T-helper 1 cell treated with Interleukin-12 subunit alpha and Interleukin-12 subunit beta and Interleukin-4 antibody, amounts not matched to agents 30 μg/mL and 1 μg/mL, for 36 hours (primary cell): ENCODE measurements around the gene C2orf74.
A peak's percentile ranks its signal among the peaks of the same experiment; 100 is the strongest.
"Not testable (repeated sequence)": the region's sequence is repeated elsewhere in the genome, so short reads cannot be mapped to it uniquely, and the experiment has no call there.

Source experiments
- H3K27ac Mint-ChIP-seq: one replicate; pipeline ENCODE4 v1.8.0; 2021; ENCODE audit warnings: mild to moderate bottlenecking, mixed read lengths
- H3K27me3 Mint-ChIP-seq: one replicate; pipeline ENCODE4 v1.8.0; 2021; ENCODE audit warnings: low read depth, mixed read lengths
- H3K36me3 Mint-ChIP-seq: one replicate; pipeline ENCODE4 v1.8.0; 2021; ENCODE audit warnings: low read depth, mixed read lengths
- H3K4me1 Mint-ChIP-seq: one replicate; pipeline ENCODE4 v1.8.0; 2021; ENCODE audit warnings: low read depth, mixed read lengths
- H3K4me3 Mint-ChIP-seq: one replicate; pipeline ENCODE4 v1.8.0; 2021; ENCODE audit warnings: mild to moderate bottlenecking, moderate library complexity, mixed read lengths
- H3K9me3 Mint-ChIP-seq: one replicate; pipeline ENCODE4 v1.8.0; 2021; ENCODE audit warnings: mixed read lengths

C2orf74 gene

GRCh38 chr2:61179701-61180639, 18.0 kb downstream of the C2orf74 start:
- Mint-ChIP-seq H3K9me3 (no peaks in the 10 kb centered on the region), H3K36me3 (peaks cover 54% of the 10 kb centered on the region), H3K27ac (peak overlapping the region; percentile 57), H3K4me1 (peaks cover 60% of the 10 kb centered on the region), H3K27me3 (peaks cover 4% of the 10 kb centered on the region), H3K4me3 (peak overlapping the region; percentile 51)

DNA sequence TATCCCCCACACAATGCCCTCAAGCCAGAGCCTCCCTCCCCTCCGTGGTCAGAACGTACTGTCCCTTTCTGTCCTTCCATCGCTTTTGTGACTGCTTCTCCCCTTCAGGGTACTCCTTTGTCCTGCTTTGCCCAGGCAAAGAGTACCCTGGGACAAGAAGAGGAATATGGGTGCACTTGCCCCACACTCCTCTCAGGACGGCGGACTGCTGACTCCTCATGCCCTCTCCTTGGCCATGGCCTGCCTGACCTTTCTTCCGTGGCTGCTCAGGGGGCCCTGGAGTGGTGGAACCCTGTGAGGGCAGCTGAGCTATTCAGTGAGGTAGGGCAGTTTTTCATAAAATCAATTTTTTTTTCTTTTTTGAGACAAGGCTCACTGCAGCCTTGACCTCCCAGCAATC, 18.7 kb downstream of the C2orf74 start:
- H3K27ac Mint-ChIP-seq: peak overlapping the region; percentile 37
- H3K36me3 Mint-ChIP-seq: peaks cover 61% of the 10 kb centered on the region
- no peaks in the 10 kb centered on the region for H3K9me3 Mint-ChIP-seq
- no peak overlapping the region for H3K4me3 Mint-ChIP-seq
- H3K4me1 Mint-ChIP-seq: peaks cover 58% of the 10 kb centered on the region
- H3K27me3 Mint-ChIP-seq: no peaks in the 10 kb centered on the region

DNA sequence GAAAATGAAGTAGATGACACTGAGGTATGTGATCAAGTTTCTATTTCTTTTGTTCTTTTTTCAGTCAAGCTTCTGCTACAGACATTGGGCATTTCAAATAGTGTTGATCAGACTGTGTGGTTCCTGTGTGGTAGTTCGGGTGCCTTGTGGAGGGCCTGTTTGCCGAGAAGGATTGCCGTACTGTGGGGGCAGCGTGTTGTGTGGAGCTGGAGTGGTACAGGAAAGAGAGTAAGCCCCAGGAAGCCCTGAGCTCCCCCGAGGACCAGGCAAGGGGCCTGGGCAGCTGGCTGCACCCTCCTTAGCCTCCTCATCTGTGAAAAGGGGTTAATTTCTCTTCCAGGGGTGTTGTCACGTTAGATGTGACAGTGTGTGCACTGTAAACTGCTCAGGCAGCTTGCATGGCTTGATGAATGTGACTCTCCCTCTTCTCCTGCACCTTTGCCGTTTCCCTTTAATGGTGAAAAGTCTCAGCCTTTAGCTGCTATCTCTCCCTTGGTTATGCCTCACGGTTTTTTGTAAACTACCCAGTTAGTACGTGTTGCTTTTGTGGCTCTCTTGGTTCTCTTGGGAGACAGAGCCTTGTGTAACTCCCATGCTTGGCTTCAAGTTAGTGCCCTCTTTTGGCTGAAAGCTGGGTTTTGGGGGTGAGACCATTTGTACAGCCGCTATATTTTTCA, 19.5 kb downstream of the C2orf74 start:
- no peaks in the 10 kb centered on the region for H3K27me3 Mint-ChIP-seq
- peaks cover 67% of the 10 kb centered on the region for H3K36me3 Mint-ChIP-seq
- no peak overlapping the region for H3K27ac Mint-ChIP-seq
- no peaks in the 10 kb centered on the region for H3K9me3 Mint-ChIP-seq
- H3K4me3 Mint-ChIP-seq: peak overlapping the region; percentile 16
- H3K4me1 Mint-ChIP-seq: peaks cover 54% of the 10 kb centered on the region

DNA sequence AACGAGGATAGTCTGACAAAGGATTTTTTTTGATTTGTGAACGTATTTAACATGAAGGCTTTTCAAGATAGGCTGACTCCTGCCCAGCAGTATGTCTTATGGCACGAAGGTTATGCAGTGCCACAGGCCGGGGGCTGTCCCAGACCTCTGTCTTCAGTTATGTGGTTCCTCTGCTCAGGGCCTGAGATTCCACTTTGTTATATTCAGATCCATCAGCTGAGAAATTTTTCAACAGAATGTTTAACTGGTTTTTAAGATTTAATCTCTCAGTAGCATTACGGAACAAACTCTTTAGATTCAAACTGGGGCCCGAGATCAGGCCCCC, 20.0 kb downstream of the C2orf74 start:
- no peaks in the 10 kb centered on the region for H3K9me3 Mint-ChIP-seq
- H3K36me3 Mint-ChIP-seq: peaks cover 71% of the 10 kb centered on the region
- H3K27me3 Mint-ChIP-seq: no peaks in the 10 kb centered on the region
- H3K4me1 Mint-ChIP-seq: peaks cover 51% of the 10 kb centered on the region
- no peak overlapping the region for H3K4me3 Mint-ChIP-seq
- H3K27ac Mint-ChIP-seq: no peak overlapping the region

- Mint-ChIP-seq H3K4me1 (peaks cover 42% of the 10 kb centered on the region), H3K4me3 (no peak overlapping the region), H3K9me3 (no peaks in the 10 kb centered on the region), H3K27me3 (no peaks in the 10 kb centered on the region), H3K36me3 (peaks cover 77% of the 10 kb centered on the region), H3K27ac (no peak overlapping the region)
Measured at GRCh38 chr2:61183795-61184194, 21.8 kb downstream of the C2orf74 start.

DNA sequence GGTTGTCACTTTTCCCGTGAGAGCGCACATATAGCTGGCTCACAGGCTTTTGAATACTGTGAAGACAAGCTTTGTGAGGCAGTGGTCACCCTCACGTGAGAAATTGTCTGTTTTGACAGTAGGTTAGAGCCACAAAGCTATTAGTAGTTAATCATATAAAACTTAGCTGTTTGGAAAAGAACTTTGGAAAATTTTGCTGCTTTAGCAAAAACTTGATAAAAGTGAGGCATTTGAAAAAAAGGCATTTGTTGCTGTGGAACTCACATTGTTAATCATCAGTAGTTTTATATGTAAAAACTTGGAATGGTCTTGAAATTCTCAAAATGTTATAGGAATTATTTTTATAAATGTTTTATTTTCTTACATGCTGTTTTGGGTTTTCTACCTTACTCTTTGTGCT, 22.3 kb downstream of the C2orf74 start:
- Mint-ChIP-seq H3K4me1 (peaks cover 37% of the 10 kb centered on the region), H3K4me3 (no peak overlapping the region), H3K36me3 (peaks cover 77% of the 10 kb centered on the region), H3K27me3 (no peaks in the 10 kb centered on the region), H3K9me3 (no peaks in the 10 kb centered on the region), H3K27ac (no peak overlapping the region)

DNA sequence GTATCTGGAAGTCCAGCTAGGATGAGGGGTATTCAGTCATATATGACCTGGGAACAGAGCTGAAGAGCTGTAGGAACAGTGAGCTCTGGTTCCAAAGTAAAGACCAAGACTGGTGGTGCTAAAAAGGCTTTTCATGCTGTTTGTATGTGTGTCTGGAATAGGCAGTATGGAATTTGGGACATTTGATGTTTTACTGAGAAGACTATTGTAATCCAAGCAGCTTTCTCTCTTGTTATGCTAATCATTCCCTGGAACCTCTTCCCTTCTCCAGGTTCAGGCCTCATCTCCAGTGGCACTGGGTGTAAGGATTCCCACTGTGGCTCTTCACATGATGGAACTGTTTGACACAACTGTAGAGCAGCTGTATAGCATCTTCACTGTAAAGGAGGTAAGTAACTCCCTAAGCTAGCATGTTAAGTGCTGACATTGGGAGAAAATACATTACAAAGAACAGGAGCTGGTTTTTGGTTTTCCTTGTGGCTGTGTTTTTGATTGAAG, 23.3 kb downstream of the C2orf74 start:
- Mint-ChIP-seq H3K4me1 (peaks cover 29% of the 10 kb centered on the region), H3K4me3 (no peak overlapping the region), H3K27ac (no peak overlapping the region), H3K9me3 (no peaks in the 10 kb centered on the region), H3K27me3 (no peaks in the 10 kb centered on the region), H3K36me3 (peaks cover 72% of the 10 kb centered on the region)

DNA sequence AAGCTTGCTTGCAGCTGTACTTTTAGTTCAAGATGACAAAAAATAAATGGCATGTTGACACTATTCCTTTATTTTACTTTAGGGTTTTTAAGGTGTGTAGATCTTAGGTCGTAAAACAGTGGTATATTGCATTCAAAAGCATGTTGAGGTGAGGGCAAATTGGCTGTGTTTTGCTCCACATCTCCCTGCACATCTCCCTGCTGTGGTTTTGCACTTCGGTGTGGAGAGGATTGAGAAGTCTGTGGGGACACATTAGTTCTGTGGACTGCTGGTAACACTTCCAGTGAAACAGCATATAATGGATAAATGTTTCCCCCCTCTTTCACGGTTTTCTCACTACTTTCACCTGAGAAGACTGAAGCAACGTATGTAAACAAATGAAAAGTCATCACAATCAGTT, 25.1 kb downstream of the C2orf74 start:
- no peaks in the 10 kb centered on the region for H3K27me3 Mint-ChIP-seq
- peaks cover 18% of the 10 kb centered on the region for H3K4me1 Mint-ChIP-seq
- peaks cover 68% of the 10 kb centered on the region for H3K36me3 Mint-ChIP-seq
- H3K27ac Mint-ChIP-seq: no peak overlapping the region
- no peaks in the 10 kb centered on the region for H3K9me3 Mint-ChIP-seq
- H3K4me3 Mint-ChIP-seq: no peak overlapping the region

- Mint-ChIP-seq H3K27ac (peak overlapping the region; percentile 52), H3K4me1 (peaks cover 16% of the 10 kb centered on the region), H3K27me3 (no peaks in the 10 kb centered on the region), H3K4me3 (no peak overlapping the region), H3K36me3 (peaks cover 21% of the 10 kb centered on the region), H3K9me3 (no peaks in the 10 kb centered on the region)
Measured at GRCh38 chr2:61193670-61194561, 31.9 kb downstream of the C2orf74 start.

- H3K36me3 Mint-ChIP-seq: peaks cover 24% of the 10 kb centered on the region
Measured at GRCh38 chr2:61194646-61195045, 32.7 kb downstream of the C2orf74 start.

GRCh38 chr2:61196671-61197070, 34.7 kb downstream of the C2orf74 start:
- no peak overlapping the region for H3K4me3 Mint-ChIP-seq
- H3K27me3 Mint-ChIP-seq: no peaks in the 10 kb centered on the region
- peaks cover 14% of the 10 kb centered on the region for H3K4me1 Mint-ChIP-seq
- no peaks in the 10 kb centered on the region for H3K9me3 Mint-ChIP-seq
- H3K36me3 Mint-ChIP-seq: peaks cover 19% of the 10 kb centered on the region
- H3K27ac Mint-ChIP-seq: no peak overlapping the region

More at GRCh38 chr2:61194646-61195045, 32.7 kb downstream of the C2orf74 start:
- not testable (repeated sequence) for H3K4me3 Mint-ChIP-seq, H3K27ac Mint-ChIP-seq, H3K27me3 Mint-ChIP-seq, H3K9me3 Mint-ChIP-seq
- H3K4me1 Mint-ChIP-seq: peaks cover 16% of the 10 kb centered on the region

- peaks cover 41% of the 10 kb centered on the region for H3K36me3 Mint-ChIP-seq
- H3K27ac Mint-ChIP-seq: no peak overlapping the region
- no peak overlapping the region for H3K4me3 Mint-ChIP-seq
- no peaks in the 10 kb centered on the region for H3K9me3 Mint-ChIP-seq
- no peaks in the 10 kb centered on the region for H3K4me1 Mint-ChIP-seq
- no peaks in the 10 kb centered on the region for H3K27me3 Mint-ChIP-seq
Measured at GRCh38 chr2:61205132-61205531, 43.1 kb downstream of the C2orf74 start.

DNA sequence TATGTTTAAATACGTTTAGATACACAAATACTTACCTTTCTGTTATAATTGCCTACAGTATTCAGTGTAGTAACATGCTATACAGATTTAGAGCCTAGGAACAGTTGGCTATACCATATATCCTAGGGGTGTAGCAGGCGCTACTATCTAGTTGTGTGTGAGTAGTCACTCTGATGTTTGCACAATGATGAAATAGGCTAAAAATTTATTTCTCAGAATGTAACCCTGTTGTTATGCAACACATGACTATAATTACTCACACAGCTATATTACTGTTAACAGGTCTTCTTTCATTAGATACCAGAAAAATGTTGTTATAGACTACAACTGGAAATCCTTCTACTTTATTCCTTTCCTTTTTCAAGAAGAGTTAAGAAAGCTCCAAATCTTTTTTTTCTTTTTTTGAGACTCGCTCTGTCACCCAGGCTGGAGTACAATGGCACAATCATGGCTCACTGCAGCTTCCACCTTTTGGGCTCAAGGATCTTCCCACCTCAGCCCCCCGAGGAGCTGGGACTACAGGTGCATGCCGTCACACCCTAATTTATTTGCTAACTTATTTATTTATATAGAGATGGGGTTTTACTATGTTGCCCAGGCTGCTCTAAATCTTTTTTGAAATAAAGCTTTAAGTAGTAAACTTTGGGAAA, 48.5 kb downstream of the C2orf74 start:
- Mint-ChIP-seq H3K36me3 (peaks cover 29% of the 10 kb centered on the region), H3K4me3 (no peak overlapping the region), H3K27me3 (no peaks in the 10 kb centered on the region), H3K27ac (no peak overlapping the region), H3K4me1 (no peaks in the 10 kb centered on the region), H3K9me3 (no peaks in the 10 kb centered on the region)

- no peaks in the 10 kb centered on the region for H3K9me3 Mint-ChIP-seq
- no peak overlapping the region for H3K4me3 Mint-ChIP-seq
- H3K36me3 Mint-ChIP-seq: peaks cover 21% of the 10 kb centered on the region
- H3K4me1 Mint-ChIP-seq: no peaks in the 10 kb centered on the region
- H3K27ac Mint-ChIP-seq: no peak overlapping the region
- H3K27me3 Mint-ChIP-seq: no peaks in the 10 kb centered on the region
Measured at GRCh38 chr2:61214171-61214570, 52.2 kb downstream of the C2orf74 start.
